ENCODE results near the gene GSTM1.

The GSTM1 gene

DNA sequence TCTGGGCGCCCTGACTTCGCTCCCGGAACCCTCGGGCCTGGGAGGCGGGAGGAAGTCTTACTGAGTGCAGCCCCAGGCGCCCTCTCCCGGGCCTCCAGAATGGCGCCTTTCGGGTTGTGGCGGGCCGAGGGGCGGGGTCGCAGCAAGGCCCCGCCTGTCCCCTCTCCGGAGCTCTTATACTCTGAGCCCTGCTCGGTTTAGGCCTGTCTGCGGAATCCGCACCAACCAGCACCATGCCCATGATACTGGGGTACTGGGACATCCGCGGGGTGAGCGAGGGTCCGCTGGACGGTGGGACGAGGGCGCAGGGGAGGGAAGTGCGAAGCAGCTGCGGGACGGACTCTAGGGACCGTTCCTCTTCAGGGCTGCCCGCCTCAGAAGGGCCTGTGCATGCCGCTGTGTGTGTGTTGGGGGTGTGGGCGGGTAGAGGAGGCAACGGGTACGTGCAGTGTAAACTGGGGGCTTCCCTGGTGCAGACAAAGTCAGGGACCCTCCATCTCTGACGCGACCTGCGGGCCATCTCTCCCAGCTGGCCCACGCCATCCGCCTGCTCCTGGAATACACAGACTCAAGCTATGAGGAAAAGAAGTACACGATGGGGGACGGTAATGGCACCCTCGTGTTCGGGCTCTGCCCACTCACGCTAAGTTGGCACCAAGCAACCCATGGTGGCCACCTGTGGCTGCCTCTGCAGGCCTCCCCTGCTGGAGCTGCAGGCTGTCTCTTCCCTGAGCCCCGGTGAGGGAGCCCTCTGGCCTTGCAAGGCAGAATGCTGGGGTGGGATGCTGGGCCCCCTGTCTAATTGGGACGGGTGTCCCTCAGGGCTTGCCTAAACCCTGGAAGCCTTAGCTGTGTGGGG is at the start of gene GSTM1:
Gene GSTM1, plus strand, starts transcription at position 177 of the 859 bp plus-strand sequence. Its CDS starts 57 bp downstream, at position 234.
- peak in 1 of 2 donors; percentile 81 for DNase-seq

DNA sequence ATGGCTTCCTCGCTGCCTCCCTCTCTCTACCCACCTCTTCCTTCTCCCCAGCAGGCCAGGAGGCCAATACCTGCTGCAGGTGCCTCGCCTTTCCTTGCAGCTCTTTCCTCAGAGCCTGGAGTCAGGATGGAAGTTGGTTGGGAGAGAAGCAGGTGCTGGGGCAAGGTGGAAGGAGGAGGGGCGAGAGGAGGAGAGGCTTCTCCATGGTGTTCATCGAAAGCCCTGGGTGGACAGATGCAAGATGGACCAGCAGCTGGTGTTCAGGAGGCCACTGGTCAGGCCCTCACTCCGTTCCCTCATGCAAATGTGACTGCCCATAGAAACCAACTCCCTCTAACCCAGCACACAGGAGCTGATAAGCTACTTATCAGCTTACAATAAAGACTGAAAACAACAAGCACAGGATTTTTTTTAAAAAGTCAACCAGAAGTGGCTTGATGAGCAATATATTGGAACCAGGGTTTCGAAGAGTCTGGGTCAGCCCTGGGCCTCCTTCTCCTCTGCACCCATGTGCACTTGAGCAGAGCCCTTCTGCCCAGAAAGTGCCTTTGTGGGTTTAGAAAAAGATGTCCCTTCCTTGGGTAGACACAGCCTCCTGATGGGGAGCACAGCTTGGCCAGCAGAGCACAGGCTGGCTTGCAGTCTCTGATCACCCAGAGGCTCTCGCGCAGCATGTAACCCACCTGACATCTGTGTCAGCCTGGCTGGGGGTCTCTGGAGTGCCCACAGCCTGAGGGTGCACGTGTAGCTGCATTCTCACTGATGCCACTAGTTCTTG is 48.4 kb upstream of the GSTM1 start:
- no peak for DNase-seq

DNA sequence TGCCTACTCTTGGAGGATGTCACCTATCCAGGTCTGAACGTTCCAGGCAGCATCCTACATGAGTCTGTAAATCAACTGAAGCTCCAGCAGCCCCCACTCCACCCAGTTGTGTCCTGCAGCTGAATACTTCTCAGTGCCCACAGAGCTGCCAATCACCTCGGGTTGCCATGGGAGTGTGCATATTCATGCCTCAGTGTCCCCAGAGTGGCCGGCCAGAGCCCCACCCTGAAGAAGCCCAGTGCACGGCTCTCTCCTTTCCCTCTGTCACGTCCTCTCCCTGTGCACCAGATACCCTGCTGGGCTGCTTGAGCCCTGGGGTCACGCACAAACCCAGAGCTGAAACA is 47.8 kb upstream of the GSTM1 start:
- no peak for DNase-seq

DNA sequence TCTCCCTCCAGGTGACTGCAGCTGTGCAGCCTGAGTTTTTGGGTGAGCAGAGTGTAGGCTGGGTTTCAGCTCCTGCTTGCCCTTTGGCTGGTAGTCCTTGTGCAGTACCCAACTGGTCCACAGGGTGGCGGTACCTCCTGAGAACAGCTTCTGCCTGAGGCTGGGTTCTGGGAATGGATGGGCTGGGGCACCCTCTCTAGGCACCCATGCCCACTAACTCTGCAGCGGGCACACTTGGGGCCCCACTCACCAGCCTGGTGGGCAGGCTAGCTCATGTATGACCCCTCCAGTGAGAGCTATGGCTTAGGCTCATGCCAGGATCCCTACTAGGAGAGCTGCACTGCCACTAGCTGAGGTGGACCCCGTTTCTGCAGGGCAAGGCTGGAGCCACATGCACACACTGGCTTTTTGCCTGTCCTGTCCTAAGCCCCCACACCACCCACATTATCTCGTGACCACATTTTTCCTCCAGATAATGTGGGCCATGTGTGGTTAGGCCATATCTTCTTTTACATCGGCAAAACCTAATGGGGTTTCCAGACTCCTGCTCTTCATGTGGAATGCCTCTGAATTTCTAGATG is 47.2 kb upstream of the GSTM1 start:
- peak; percentile 85 to 87 for DNase-seq

DNA sequence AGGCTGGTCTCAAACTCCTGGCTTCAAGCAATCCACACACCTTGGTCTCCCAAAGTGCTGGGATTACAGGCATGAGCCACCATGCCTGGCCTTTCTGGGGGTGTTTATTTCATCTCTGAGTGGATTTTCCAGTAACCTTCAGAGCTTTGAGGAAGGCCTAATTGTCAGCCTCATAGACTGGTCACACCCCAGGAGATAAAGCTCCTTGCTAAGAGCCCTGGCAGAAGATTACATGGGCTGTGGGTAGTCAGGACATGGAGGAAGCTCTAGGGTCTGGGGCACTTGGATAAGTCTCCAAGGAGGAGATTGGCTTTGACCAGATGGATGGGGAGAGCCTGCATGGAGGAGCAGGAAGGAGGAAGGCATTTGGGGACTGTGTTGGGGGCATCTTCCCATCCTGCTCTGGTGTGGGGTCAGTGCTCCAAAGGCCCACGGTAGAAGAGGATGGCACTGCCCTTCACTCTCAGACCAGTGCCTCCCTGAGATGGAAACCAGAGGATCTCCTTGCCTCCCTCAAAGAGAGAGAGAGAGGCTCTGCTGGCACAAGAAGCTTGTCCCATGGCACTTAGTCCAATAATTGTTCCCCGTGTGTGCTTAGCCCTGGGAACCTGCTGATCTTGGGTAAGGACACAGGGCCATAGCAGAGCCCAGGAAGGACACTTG is 46.4 kb upstream of the GSTM1 start:
- DNase-seq, result no peak

DNA sequence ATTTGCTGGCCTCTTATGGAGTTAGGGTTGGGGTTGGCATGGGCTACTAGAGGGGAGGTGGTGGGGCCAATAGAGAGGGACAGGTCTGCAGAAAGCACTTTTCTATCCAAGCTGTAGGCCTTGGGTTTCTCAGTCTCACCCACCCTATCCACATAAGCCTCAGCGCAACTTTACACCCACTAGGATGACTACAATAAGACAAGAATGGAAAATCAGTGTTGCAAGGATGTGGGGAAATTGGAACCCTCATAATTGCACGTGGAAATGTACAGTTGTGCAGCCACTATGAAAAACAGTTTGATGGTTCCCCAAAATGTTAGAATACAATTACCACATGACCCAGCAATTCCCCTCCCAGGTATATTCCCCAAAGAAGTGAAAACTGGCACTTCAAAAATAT is 45.8 kb upstream of the GSTM1 start:
- no peak for DNase-seq

DNA sequence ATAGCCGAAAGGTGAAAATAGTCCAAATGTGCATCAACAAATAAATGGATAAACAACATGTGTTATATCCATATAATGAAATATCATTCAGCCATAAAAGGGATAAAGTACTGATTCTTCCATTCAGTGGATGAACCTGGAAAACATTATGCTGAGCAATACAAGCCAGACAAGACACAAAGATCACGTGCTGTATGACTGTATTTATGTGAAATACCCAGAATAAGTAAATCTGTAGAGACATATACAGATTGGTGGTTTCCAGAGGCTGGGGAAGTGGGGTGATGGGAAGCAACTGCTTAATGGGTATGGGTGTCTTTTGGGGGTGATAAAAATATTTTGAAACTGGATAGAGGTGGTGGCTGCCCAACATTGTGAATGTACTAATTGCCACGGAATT is 45.0 kb upstream of the GSTM1 start:
- DNase-seq, result no peak

DNA sequence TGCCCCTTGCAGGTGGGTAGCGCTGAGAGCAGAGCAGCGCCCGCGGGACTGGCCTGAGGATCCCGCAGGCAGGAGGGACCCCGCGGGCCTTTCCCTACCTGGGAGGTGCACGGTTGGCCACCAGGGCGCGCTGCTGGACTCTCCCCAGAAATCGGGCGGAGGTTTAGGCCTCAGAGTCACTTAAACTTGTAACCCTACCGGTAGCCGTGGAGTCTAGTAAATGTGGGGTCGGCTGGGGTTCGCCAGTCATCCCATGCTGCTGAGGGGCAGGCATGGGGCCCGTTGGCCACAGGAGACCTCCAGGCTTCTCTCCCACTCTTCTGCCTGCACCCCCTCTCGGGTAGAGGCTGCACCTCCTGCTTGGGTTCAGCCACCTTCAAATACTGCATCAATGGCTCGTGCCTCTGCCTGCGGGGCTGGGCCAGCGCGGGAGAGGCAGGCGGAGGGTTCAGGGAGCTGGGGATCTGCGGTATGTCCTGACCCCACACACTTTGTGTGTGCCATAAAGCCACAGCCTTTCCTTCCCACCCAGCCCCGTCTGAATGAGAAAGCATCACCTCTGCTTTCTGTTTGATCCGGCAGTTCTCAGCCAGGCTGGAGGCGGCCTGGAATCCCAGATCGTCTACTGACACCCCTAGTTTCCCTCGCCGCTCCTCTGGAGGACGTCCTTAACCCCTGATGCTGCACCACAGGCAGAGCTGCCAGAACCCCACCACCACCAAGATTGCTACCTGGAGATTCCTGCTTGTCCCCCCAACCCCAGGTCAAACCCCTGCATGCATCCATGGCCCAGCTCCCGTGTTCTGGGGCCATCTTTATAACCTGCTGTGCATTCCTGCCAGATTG is 44.0 kb upstream of the GSTM1 start:
- peak; percentile 83 to 84 for DNase-seq

DNA sequence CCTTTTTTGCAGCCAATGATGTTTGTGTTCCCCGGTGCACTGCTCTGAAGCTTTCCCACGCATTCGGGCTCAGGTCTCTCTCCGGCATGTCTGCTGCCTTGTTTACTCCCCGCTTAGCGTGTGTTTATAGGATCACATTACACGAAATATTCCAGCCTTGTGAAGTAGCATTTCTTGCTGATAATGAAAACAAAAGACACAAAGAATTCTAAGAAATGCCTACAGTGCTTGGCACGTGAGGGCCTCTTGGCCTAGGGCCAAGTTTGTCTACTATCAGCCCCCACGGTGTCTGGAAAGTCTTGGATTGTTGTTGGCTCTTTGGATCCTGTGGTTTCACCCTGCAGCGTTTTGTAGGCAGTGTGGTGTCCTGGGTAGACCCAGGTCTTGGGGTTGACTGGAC is 42.9 kb upstream of the GSTM1 start:
- no peak for DNase-seq

DNA sequence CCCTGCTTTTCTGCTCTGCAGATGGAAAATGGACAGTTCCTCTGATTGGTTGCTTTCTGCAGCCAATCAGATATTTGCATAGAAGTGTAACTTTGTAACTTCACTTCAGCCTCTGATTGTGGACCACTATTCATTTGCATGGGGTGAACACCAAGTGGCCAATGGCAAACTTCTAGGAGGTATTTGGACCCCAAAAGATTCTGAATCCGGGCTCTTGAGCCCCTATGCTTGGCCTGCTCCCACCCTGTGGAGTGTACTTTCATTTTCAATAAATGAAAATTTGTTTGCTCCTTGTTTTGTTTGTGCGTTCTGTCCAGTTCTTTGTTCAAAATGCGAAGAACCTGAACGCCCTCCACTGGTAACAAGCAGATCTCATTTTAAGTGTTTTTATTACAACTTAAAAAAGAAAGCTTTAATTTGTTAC is 38.1 kb upstream of the GSTM1 start:
- DNase-seq, result no peak

DNA sequence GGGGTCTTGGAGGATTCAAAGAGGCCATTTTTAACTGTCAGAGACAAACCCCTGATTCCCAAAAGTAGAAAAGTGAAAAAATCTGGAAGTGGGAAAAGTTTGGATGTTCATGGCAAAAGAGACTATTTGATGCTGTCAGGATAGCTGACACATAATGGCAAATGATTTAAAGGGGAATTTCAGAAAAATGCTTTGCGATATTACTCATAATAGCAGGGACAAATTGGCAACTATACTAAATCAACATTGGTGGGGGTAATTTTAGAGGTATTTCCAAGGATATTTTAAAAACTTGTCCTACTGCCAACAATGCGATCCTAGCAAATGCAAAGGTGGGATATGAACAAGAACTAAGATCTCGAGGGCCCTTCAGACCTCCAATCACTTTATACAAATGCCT is 37.0 kb upstream of the GSTM1 start:
- DNase-seq, result no peak

DNA sequence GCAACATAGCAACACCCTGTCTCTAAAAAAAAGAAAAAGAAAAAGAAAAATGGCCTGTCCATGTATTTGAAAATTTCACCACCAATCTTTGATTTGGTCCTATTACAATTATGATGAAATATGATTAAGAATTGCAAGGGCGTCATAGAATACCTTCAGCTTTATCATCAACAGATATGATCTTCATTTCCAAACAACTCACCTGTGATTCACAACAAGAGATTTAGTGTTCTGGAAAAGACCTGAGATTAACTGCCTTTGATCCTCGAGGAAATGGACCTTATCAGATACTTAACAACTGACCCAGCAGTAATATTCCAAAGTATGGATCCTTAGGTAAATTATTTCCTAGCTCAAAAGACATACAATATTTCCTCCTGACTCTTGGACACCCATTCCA is 35.2 kb upstream of the GSTM1 start:
- DNase-seq, result no peak

DNA sequence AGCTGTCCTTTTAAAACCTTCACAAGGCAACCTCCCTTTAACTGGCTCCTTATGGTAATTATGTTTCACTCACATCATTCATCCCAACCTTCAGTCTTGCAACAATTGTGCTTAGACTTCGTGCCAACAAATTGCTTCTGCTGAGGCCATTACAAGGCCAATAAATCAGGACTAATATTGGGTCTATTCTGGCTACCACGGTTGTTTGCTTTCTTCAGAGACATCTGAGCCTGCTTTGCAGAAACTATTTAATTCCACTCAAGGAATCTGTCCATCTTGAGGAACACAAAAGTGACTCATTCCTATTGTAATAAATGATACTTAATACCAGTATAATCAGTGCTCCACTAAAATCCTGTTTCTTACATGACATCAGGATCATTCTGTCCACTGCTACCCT is 34.3 kb upstream of the GSTM1 start:
- DNase-seq, result no peak

DNA sequence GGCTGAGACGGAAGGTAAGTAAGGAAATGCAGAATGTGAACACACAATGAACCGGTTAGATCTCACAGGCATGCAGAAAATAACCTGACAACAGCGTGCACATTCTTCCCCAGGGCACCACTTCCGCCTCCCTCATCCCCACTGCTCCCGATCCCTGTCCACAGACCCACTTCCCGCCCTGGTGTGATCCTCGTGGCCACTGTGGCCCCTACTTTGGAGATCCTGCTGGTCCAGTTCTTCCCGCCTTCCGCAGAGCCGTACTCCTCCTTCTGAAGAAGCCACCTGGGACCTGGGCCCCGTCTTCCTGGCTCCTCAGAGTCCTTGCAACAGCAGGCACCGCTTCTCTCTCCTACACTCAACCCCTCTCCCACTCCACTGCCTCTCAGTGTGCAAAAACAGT is 33.1 kb upstream of the GSTM1 start:
- no peak for DNase-seq

DNA sequence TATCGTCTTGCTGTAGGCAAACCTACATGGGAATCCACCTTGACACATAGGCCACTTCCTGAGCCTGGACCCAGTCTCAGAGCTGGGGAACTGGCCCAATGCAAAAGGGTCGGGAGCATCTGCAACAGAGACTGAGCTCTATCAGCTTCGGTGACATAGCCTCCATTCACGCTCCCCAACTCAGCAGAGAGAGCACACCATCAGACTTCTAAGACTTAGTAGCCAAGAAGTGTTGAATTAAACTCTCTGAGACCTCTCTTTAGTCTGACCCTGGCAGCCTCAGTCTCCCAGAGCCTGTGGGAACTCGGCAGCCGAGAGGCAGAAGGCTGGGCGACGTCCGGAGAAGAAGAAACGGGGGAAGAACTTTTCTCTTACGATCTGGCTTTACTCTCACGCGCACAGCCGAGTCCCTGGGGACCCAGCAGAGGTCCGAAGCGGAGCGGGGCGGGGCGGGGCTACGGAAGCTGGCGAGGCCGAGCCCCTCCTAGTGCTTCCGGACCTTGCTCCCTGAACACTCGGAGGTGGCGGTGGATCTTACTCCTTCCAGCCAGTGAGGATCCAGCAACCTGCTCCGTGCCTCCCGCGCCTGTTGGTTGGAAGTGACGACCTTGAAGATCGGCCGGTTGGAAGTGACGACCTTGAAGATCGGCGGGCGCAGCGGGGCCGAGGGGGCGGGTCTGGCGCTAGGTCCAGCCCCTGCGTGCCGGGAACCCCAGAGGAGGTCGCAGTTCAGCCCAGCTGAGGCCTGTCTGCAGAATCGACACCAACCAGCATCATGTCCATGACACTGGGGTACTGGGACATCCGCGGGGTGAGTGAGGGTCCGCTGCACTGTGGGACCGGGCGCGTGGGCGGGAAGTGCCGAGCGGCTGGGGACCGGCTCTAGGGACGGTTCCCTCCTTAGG is 31.8 kb upstream of the GSTM1 start, which contains the start of gene GSTM4:
Gene GSTM4, plus strand, starts transcription at position 485 of the 905 bp plus-strand sequence. Its CDS starts 291 bp downstream, at position 776.
- peak; percentile 57 to 68 for DNase-seq

DNA sequence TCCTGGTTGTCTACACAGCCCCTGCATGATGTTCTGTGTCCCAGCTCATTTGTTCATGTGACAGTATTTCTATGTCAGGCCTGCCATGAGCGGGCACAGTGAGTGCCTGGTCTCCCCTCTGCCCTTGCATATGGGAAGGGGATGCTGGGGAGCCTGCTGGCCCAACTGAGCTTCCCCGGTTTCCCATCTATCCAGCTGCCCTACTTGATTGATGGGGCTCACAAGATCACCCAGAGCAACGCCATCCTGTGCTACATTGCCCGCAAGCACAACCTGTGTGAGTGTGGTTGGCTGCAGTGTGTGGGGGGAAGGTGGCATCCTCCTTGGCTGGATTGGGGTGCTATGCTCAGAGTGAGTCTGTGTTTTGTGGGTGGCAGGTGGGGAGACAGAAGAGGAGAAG is 30.2 kb upstream of the GSTM1 start:
- no peak for DNase-seq

DNA sequence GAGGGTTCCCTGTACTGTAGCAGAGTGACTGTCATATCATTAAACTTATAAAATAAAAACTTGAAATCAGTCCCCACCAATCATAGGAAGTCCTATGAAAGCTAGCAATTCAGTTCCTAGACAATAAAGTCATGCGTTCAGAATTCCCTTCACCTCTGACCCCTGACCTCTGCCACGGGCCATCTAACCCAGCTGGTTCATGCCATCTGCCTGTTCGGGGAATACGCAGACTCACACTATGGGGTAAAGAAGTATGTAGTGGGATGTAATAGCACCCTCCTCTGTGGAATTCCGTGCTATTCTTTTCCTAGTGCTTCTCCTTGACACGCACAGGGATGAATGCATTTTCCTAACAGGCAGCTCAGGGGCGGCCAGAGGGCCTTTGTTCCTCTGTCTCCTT is 29.6 kb upstream of the GSTM1 start:
- no peak for DNase-seq

DNA sequence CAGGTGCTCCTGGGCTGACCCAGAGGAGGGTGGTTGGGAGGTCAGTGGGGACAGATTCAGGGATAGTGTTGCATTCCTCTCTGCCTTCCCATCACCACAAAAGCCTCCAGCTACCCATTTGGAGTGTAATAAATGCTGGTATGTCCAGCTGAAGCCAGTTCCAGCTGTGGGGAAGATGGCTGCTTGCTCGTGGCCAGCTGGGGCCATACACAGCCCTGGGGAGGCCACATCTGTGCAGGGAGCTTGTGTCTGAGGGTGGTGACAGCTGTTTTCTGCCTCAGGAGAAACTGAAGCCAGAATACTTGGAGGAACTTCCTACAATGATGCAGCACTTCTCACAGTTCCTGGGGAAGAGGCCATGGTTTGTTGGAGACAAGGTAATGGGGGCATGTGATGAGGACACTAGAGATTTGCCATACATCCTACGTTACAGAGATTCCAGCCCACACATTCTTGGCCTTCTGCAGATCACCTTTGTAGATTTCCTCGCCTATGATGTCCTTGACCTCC is 29.0 kb upstream of the GSTM1 start:
- DNase-seq, result no peak

DNA sequence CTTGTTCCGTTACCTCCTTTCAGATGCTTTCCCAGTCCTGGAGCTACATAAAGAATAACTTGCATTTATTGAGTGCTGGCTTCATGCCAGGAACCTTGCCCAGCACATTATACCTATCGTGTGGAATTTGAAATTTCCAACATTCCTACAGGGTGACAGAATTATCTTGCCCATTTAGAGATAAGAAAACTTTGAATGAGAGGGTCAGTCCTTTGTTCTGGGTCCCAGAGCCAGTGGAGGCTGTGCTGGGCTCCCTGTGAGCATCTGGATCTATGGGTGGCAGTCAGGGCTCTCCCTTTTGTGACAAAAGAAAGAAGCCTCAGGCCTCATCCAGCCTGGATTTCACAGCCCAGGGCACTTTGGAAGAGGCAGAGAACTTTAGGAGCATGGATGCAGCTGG is 28.5 kb upstream of the GSTM1 start:
- DNase-seq, result no peak

DNA sequence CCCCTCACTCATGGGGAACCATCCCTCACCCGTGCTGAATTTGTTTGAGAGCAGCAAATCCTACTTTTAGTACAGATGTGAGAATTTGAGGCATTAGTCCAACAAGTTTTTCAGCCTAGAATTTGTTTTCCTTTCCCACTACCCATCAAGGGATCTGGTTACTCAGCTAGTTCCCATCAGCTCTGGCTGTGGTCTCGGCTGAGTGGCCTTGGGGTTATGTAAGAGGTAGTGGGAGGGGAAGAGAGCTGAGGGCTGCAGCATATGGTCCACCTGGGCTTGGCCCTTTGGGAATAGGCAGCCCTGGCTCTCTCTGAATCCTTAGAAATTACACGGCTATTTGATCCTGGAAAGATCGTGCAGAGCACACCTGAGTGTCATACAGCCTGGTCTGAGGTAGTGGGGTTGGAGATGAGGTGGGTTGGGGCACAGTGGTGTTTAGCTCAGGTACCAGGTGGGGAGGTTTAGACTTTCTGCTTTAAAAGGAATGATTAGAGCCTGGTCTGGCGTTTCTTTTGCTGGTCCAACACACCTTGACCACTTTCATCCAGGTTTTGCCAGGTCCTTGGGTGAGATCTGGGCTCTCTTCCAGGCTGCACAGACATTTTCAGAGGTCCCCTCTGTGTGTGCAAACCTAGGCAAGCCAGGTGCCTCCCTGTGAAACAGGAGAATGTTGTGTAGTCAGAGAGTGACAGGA is 27.5 kb upstream of the GSTM1 start:
- no peak for DNase-seq
